ENCODE results near the gene PUSL1. TPM values are rescaled to one million over a fixed set of nuclear protein-coding genes. Genes with fewer than 3 reads are reported as not detected.

PUSL1 gene
- total and polyA plus RNA-seq, 2 of the 4 experiments (the other 2 are of a cell fraction), result 10.9 to 33.0 TPM

DNA sequence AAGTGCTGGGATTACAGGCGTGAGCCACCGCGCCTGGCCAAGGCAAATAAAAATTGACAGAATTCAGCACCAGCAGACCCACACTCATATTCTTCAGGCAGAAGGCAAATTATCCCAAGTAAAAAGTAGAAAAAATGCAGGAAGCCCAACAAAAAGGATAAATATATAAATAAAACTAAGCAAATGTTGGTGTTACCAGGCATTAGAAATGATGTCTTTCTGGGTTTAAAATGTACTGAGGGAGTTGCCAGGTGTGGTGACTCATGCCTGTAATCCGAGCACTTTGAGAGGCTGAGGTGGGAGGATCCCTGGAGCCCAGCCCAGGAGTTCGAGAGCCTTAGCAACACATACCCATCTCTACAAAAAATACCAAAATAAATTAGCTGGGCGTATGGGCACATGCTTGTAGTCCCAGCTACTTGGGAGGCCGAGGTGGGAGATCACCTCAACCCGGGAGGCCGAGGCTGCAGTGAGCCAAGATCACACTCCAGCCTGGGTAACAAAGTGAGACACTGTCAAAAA, 9.8 kb downstream of the PUSL1 start:
- Histone ChIP-seq H2AK9ac (replicated peaks; ENCODE audit: low read depth, low read length, poor library complexity) (no peak overlapping the region), H3K23ac (ENCODE audit: low read depth, low read length) (no peak overlapping the region), H3K27ac (ENCODE audit: insufficient read depth, low read length) (no peak overlapping the region), H3K4me3 (ENCODE audit: insufficient read depth, low read depth, low read length) (no peak overlapping the region), H3K9me3 (ENCODE audit: control insufficient read depth, insufficient read depth, low read length) (no peaks in the 10 kb centered on the region), H3K4ac (ENCODE audit: low read depth, low read length) (no peak overlapping the region), H3K56ac (ENCODE audit: extremely low read depth, insufficient read depth, low read length) (no peak overlapping the region), H3K14ac (replicated peaks; ENCODE audit: low read depth, low read length) (no peak overlapping the region), H2BK120ac (ENCODE audit: low read depth, low read length) (no peak overlapping the region), H3K18ac (ENCODE audit: low read depth, low read length) (no peak overlapping the region), H2AK5ac (ENCODE audit: low read depth, low read length) (peak overlapping the region; percentile 20; the same call in 1 of the 2 replicates), H4K8ac (ENCODE audit: low read depth in 2 of 2, low read length in 2 of 2) (no peak overlapping the region), H4K5ac (ENCODE audit: low read depth, low read length) (no peak overlapping the region), H3K4me2 (ENCODE audit: low read depth, low read length) (no peak overlapping the region), H2BK5ac (ENCODE audit: low read depth, low read length, poor library complexity, severe bottlenecking) (no peak overlapping the region), H2BK20ac (ENCODE audit: low read depth, low read length) (no peak overlapping the region), H3K9me1 (ENCODE audit: insufficient read depth, low read length) (peaks cover 4% of the 10 kb centered on the region), H3K9ac (ENCODE audit: low read depth, low read length) (no peak overlapping the region), H4K20me1 (ENCODE audit: insufficient read depth, low read length) (peaks cover 74% of the 10 kb centered on the region), H4K91ac (ENCODE audit: insufficient read depth, low read depth, low read length) (no peak overlapping the region), H3K36me3 (ENCODE audit: control insufficient read depth, insufficient read depth, low read length) (peaks cover 51% of the 10 kb centered on the region), H3K27me3 (ENCODE audit: control insufficient read depth, insufficient read depth, low read length) (no peaks in the 10 kb centered on the region), H3K79me1 (ENCODE audit: low read depth in 1 of 2, low read length in 2 of 2) (peaks cover 14 to 79% of the 10 kb centered on the region in 2 experiments), H2BK15ac (ENCODE audit: low read depth, low read length) (no peak overlapping the region), H3K4me1 (ENCODE audit: control insufficient read depth, insufficient read depth, low read length) (peaks cover 11% of the 10 kb centered on the region; the same call in 1 of the 2 replicates), H2AFZ (replicated peaks; ENCODE audit: low read length, poor library complexity) (no peak overlapping the region)
- WGBS, 2 experiments (ENCODE audit: extremely low coverage in 2 of 2, insufficient read length in 1 of 2), result 33% methylated on average over 2 of the region's 9 CpGs; no CpG with 5 or more reads in 1 of the 2 experiments
- DNase-seq (peak; percentile 95), ATAC-seq (ENCODE audit: low read depth) (peak; percentile 87)
- in situ Hi-C loops (cut with MboI; ENCODE audit: low sequenced_read_pairs), result no loop called here
- CTCF ChIA-PET, result interaction anchor here (0.6 kb wide), 1 partner anchor 39 kb away, joined by 3 read pairs; no protein-coding TSS in a partner anchor
- POLR2A ChIA-PET (ENCODE audit: unreplicated experiment), result no interaction called here
- TF ChIP-seq RCOR1 (IDR thresholded peaks at IDR 0.05; ENCODE audit: insufficient replicate concordance, low read length) (no peak), BHLHE40 (IDR thresholded peaks at IDR 0.05; ENCODE audit: low read depth, low read length) (peak; percentile 54; the same call in 1 of the 2 replicates), FOS (IDR thresholded peaks at IDR 0.05; ENCODE audit: low read depth, low read length) (peak; percentile 81), POLR2A (IDR thresholded peaks at IDR 0.05; ENCODE audit: low read depth, low read length) (peak; percentile 32; the same call in 1 of the 2 replicates), MXI1 (IDR thresholded peaks at IDR 0.05; ENCODE audit: borderline replicate concordance, low read depth, low read length) (0 out of 2 replicates have a peak, but pooled peaks have one; percentile 55)
- TF ChIP-seq, protein P1, sequence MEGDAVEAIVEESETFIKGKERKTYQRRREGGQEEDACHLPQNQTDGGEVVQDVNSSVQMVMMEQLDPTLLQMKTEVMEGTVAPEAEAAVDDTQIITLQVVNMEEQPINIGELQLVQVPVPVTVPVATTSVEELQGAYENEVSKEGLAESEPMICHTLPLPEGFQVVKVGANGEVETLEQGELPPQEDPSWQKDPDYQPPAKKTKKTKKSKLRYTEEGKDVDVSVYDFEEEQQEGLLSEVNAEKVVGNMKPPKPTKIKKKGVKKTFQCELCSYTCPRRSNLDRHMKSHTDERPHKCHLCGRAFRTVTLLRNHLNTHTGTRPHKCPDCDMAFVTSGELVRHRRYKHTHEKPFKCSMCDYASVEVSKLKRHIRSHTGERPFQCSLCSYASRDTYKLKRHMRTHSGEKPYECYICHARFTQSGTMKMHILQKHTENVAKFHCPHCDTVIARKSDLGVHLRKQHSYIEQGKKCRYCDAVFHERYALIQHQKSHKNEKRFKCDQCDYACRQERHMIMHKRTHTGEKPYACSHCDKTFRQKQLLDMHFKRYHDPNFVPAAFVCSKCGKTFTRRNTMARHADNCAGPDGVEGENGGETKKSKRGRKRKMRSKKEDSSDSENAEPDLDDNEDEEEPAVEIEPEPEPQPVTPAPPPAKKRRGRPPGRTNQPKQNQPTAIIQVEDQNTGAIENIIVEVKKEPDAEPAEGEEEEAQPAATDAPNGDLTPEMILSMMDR (conservative IDR thresholded peaks at IDR 0.05; ENCODE audit: low read depth, low read length), result no peak
- TF ChIP-seq, protein P2, sequence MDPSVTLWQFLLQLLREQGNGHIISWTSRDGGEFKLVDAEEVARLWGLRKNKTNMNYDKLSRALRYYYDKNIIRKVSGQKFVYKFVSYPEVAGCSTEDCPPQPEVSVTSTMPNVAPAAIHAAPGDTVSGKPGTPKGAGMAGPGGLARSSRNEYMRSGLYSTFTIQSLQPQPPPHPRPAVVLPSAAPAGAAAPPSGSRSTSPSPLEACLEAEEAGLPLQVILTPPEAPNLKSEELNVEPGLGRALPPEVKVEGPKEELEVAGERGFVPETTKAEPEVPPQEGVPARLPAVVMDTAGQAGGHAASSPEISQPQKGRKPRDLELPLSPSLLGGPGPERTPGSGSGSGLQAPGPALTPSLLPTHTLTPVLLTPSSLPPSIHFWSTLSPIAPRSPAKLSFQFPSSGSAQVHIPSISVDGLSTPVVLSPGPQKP (IDR thresholded peaks at IDR 0.05; ENCODE audit: borderline replicate concordance, low read depth, low read length), result no peak
- dilution Hi-C loops (cut with HindIII; ENCODE audit: low sequenced_read_pairs, unreplicated experiment), result no loop called here
- TSS peak; percentile 37 for BruUV-seq (replicated peaks)
- intact Hi-C loops (cut with micrococcal nuclease), result no loop called here
